Activated naive CD4-positive, alpha-beta T cell treated with anti-CD3 and anti-CD28 coated beads, Interleukin-2, amount 50 U/mL, for 72 hours (primary cell): ENCODE measurements around the gene DCUN1D1. TPM values are rescaled to one million over a fixed set of nuclear protein-coding genes. Genes with fewer than 3 reads are reported as not detected.
A peak's percentile ranks its signal among the peaks of the same experiment; 100 is the strongest.

Experiments used
- ATAC-seq, 2 donors: fragments of 150-1000 bp; cut with Tn5 transposase; 2 replicates each; pipeline ENCODE4 v1.10.0; 2021; ENCODE audit warnings: mild to moderate bottlenecking in 2 of 2, moderate library complexity in 2 of 2
- DNase-seq, 2 donors: peaks; one replicate each; pipeline ENCODE4 v3.0.0; 2021 to 2022; ENCODE audit warnings: low spot score in 2 of 2
- H3K27ac Mint-ChIP-seq, 2 donors: one replicate each; pipeline ENCODE4 v1.8.0; 2022; ENCODE audit warnings: mild to moderate bottlenecking in 2 of 2, mixed read lengths in 2 of 2
- H3K36me3 Mint-ChIP-seq, 2 donors: one replicate each; pipeline ENCODE4 v1.8.0; 2022; ENCODE audit warnings: mixed read lengths in 2 of 2
- H3K9me3 Mint-ChIP-seq, 2 donors: one replicate each; pipeline ENCODE4 v1.8.0; 2022; ENCODE audit warnings: mixed read lengths in 2 of 2
- total RNA-seq, 2 donors: library from RNA; stranded (reverse); gene quantifications; one replicate each; pipeline ENCODE4 v1.2.3, GENCODE V29; 2022

The DCUN1D1 gene
- total RNA-seq, 2 donors from 2014 or later, result 30.6 to 50.2 TPM

- Mint-ChIP-seq H3K9me3 (no peaks in the 10 kb centered on the region), H3K36me3 (no peaks in the 10 kb centered on the region), H3K27ac (peak overlapping the region in 1 of 2 donors; percentile 91)
- no peak for ATAC-seq
- no peak for DNase-seq
Measured at GRCh38 chr3:182957676-182958266, 22.6 kb downstream of the DCUN1D1 start.

- H3K9me3 Mint-ChIP-seq, result no peaks in the 10 kb centered on the region
- H3K36me3 Mint-ChIP-seq, result peaks cover 0 to 3% of the 10 kb centered on the region in 2 donors
- DNase-seq (no peak), ATAC-seq (no peak)
- H3K27ac Mint-ChIP-seq, result no peak overlapping the region
Measured at GRCh38 chr3:182957226-182957625, 23.1 kb downstream of the DCUN1D1 start.

- peaks cover 0 to 7% of the 10 kb centered on the region in 2 donors for H3K36me3 Mint-ChIP-seq
- ATAC-seq (no peak), DNase-seq (no peak)
- no peak overlapping the region for H3K27ac Mint-ChIP-seq
- no peaks in the 10 kb centered on the region for H3K9me3 Mint-ChIP-seq
Measured at GRCh38 chr3:182954553-182955235, 25.6 kb downstream of the DCUN1D1 start.

- ATAC-seq (no peak), DNase-seq (no peak)
- no peak overlapping the region for H3K27ac Mint-ChIP-seq
- H3K36me3 Mint-ChIP-seq, result peaks cover 0 to 12% of the 10 kb centered on the region in 2 donors
- no peaks in the 10 kb centered on the region for H3K9me3 Mint-ChIP-seq
Measured at GRCh38 chr3:182949688-182950087, 30.6 kb downstream of the DCUN1D1 start.

GRCh38 chr3:182948305-182948704, 32.0 kb downstream of the DCUN1D1 start:
- ATAC-seq (no peak), DNase-seq (no peak)
- Mint-ChIP-seq H3K27ac (no peak overlapping the region), H3K36me3 (peaks cover 0 to 15% of the 10 kb centered on the region in 2 donors), H3K9me3 (no peaks in the 10 kb centered on the region)

GRCh38 chr3:182947888-182948287, 32.5 kb downstream of the DCUN1D1 start:
- Mint-ChIP-seq H3K27ac (no peak overlapping the region), H3K36me3 (peaks cover 0 to 15% of the 10 kb centered on the region in 2 donors), H3K9me3 (no peaks in the 10 kb centered on the region)
- DNase-seq (no peak), ATAC-seq (peak in 1 of 2 donors; percentile 44)

GRCh38 chr3:182941719-182942118, 38.6 kb downstream of the DCUN1D1 start:
- ATAC-seq (no peak), DNase-seq (no peak)
- H3K36me3 Mint-ChIP-seq, result peaks cover 0 to 8% of the 10 kb centered on the region in 2 donors
- no peaks in the 10 kb centered on the region for H3K9me3 Mint-ChIP-seq
- no peak overlapping the region for H3K27ac Mint-ChIP-seq

GRCh38 chr3:182940266-182940808, 40.0 kb downstream of the DCUN1D1 start:
- Mint-ChIP-seq H3K36me3 (peaks cover 0 to 8% of the 10 kb centered on the region in 2 donors), H3K9me3 (no peaks in the 10 kb centered on the region), H3K27ac (peak overlapping the region in 1 of 2 donors; percentile 63)
- DNase-seq (no peak), ATAC-seq (peak; percentile 52 to 79)

- Mint-ChIP-seq H3K27ac (no peak overlapping the region), H3K36me3 (peaks cover 0 to 4% of the 10 kb centered on the region in 2 donors), H3K9me3 (no peaks in the 10 kb centered on the region)
- no peak for ATAC-seq
- no peak for DNase-seq
Measured at GRCh38 chr3:182937293-182938051, 42.9 kb downstream of the DCUN1D1 start.

GRCh38 chr3:182936918-182937285, 43.4 kb downstream of the DCUN1D1 start:
- Mint-ChIP-seq H3K9me3 (peaks cover 4% of the 10 kb centered on the region in 2 donors), H3K36me3 (peaks cover 0 to 7% of the 10 kb centered on the region in 2 donors), H3K27ac (no peak overlapping the region)
- ATAC-seq (no peak), DNase-seq (no peak)

GRCh38 chr3:182936239-182936917, 44.0 kb downstream of the DCUN1D1 start:
- peak overlapping the region; percentile 26 to 47 for H3K27ac Mint-ChIP-seq
- H3K36me3 Mint-ChIP-seq, result peaks cover 0 to 7% of the 10 kb centered on the region in 2 donors
- DNase-seq, result no peak
- H3K9me3 Mint-ChIP-seq, result peaks cover 4 to 5% of the 10 kb centered on the region in 2 donors
- no peak for ATAC-seq

GRCh38 chr3:182935803-182936202, 44.5 kb downstream of the DCUN1D1 start:
- no peak for DNase-seq
- Mint-ChIP-seq H3K36me3 (peaks cover 0 to 7% of the 10 kb centered on the region in 2 donors), H3K9me3 (peaks cover 4 to 5% of the 10 kb centered on the region in 2 donors), H3K27ac (peak overlapping the region in 1 of 2 donors; percentile 47)
- ATAC-seq, result peak in 1 of 2 donors; percentile 26

- Mint-ChIP-seq H3K27ac (peak overlapping the region in 1 of 2 donors; percentile 1), H3K36me3 (peaks cover 5 to 12% of the 10 kb centered on the region in 2 donors)
Measured at GRCh38 chr3:182925944-182926337, 54.4 kb downstream of the DCUN1D1 start.

GRCh38 chr3:182925330-182925943, 54.9 kb downstream of the DCUN1D1 start:
- H3K36me3 Mint-ChIP-seq, result peaks cover 5 to 11% of the 10 kb centered on the region in 2 donors
- no peak for DNase-seq
- no peak overlapping the region for H3K27ac Mint-ChIP-seq
- peaks cover 0 to 5% of the 10 kb centered on the region in 2 donors for H3K9me3 Mint-ChIP-seq
- ATAC-seq, result no peak

More at GRCh38 chr3:182925944-182926337, 54.4 kb downstream of the DCUN1D1 start:
- no peak for ATAC-seq
- peaks cover 0 to 6% of the 10 kb centered on the region in 2 donors for H3K9me3 Mint-ChIP-seq
- no peak for DNase-seq

GRCh38 chr3:182921665-182922355, 58.5 kb downstream of the DCUN1D1 start:
- Mint-ChIP-seq H3K9me3 (no peaks in the 10 kb centered on the region), H3K27ac (no peak overlapping the region), H3K36me3 (peaks cover 0 to 6% of the 10 kb centered on the region in 2 donors)
- ATAC-seq (no peak), DNase-seq (no peak)
